GM12891 (cell line): Measurements from ENCODE around the gene LLGL1.

Experiments used
- POLR2A ChIP-seq: IDR thresholded peaks from 2 replicates; pipeline ENCODE4 v1.6.1; 2011; ENCODE audit warnings: low read depth, low read length, control low read depth
- POLR2AphosphoS5 ChIP-seq: IDR thresholded peaks from 2 replicates; pipeline ENCODE4 v1.6.1; 2011; ENCODE audit warnings: low read depth, low read length, control low read depth
- POU2F2 ChIP-seq: IDR thresholded peaks from 2 replicates; pipeline ENCODE4 v1.6.1; 2011; ENCODE audit warnings: low read depth, mild to moderate bottlenecking, control low read depth, low read length, moderate library complexity
- TAF1 ChIP-seq: IDR thresholded peaks from 2 replicates; pipeline ENCODE4 v1.6.1; 2011; ENCODE audit warnings: low read depth, low read length, control low read depth

- TF ChIP-seq TAF1, result no peak
- no peak for TF ChIP-seq POLR2A
- no peak for TF ChIP-seq POLR2AphosphoS5
- TF ChIP-seq POU2F2, result no peak
These were observed 8.5 kb downstream of the LLGL1 start for GRCh38 chr17:18233803-18234518.
